Colonic mucosa (tissue), 4 donors: ENCODE measurements around the gene LDLRAD3. TPM values are rescaled to one million over a fixed set of nuclear protein-coding genes. Genes with fewer than 3 reads are reported as not detected.

ENCODE experiments used
- DNase-seq: peaks from one replicate; pipeline ENCODE4 v3.0.0-alpha.2; 2020
- H3K27ac ChIP-seq: fragments of 200-600 bp; one replicate; pipeline ENCODE4 v1.8.0; 2021
- H3K27me3 ChIP-seq: fragments of 200-600 bp; one replicate; pipeline ENCODE4 v1.8.0; 2021
- H3K36me3 ChIP-seq: fragments of 200-600 bp; one replicate; pipeline ENCODE4 v1.8.0; 2021
- H3K4me1 ChIP-seq: fragments of 200-600 bp; one replicate; pipeline ENCODE4 v1.8.0; 2021; ENCODE audit warnings: mild to moderate bottlenecking
- H3K4me3 ChIP-seq: fragments of 200-600 bp; one replicate; pipeline ENCODE4 v1.8.0; 2021
- H3K9ac ChIP-seq, 2 donors: one replicate each; pipeline ENCODE4 v1.7.0; 2013; ENCODE audit warnings: control low read depth in 2 of 2, low read depth in 2 of 2, low read length in 2 of 2
- H3K9me3 ChIP-seq: fragments of 200-600 bp; one replicate; pipeline ENCODE4 v1.8.0; 2021
- CTCF ChIP-seq: fragments of 200-600 bp; IDR thresholded peaks from one replicate; pipeline ENCODE4 v1.8.0; 2022; ENCODE audit warnings: antibody characterized with exemption, mild to moderate bottlenecking
- intact Hi-C: fragments of 100-400 bp; cut with DNase I; formaldehyde crosslinking; loops from one replicate; pipeline ENCODE4 v1.14.1; 2022
- total RNA-seq, 2 donors: library from RNA; stranded (reverse); fragmentation: NEBNext Ultra II Directional in 1 of 2; extraction: Animal tissue kit (Norgen Biotek cat#: 25700) in 1 of 2; gene quantifications; one replicate each; pipeline ENCODE4 v1.2.1, GENCODE V29; 2021
- donor health status: healthy.
- donor health status: DM: no; HTN: no; CAD: no.
- donor health status: DM: no; HTN: no; CAD: no.

The LDLRAD3 gene
- total RNA-seq, 2 donors from 2014 or later, result 1.9 to 2.9 TPM

GRCh38 chr11:36150986-36151385 lies 207.1 kb downstream of the LDLRAD3 start:
- H3K4me1 ChIP-seq, result no peaks in the 10 kb centered on the region
- no peak overlapping the region for H3K9ac ChIP-seq
- intact Hi-C loops, result no loop called here
- no peak for TF ChIP-seq CTCF
- H3K4me3 ChIP-seq, result no peak overlapping the region
- no peaks in the 10 kb centered on the region for H3K27me3 ChIP-seq
- no peak for DNase-seq
- no peaks in the 10 kb centered on the region for H3K36me3 ChIP-seq
- no peaks in the 10 kb centered on the region for H3K9me3 ChIP-seq
- H3K27ac ChIP-seq, result no peak overlapping the region

- DNase-seq, result no peak
- no peak for TF ChIP-seq CTCF
- H3K9ac ChIP-seq, result no peak overlapping the region
- H3K4me1 ChIP-seq, result no peaks in the 10 kb centered on the region
- H3K4me3 ChIP-seq, result no peak overlapping the region
- no peaks in the 10 kb centered on the region for H3K27me3 ChIP-seq
- H3K36me3 ChIP-seq, result no peaks in the 10 kb centered on the region
- H3K27ac ChIP-seq, result no peak overlapping the region
- intact Hi-C loops, result no loop called here
- H3K9me3 ChIP-seq, result no peaks in the 10 kb centered on the region
Measured at GRCh38 chr11:36151933-36152580, 208.2 kb downstream of the LDLRAD3 start.

- no peaks in the 10 kb centered on the region for H3K4me1 ChIP-seq
- no peaks in the 10 kb centered on the region for H3K9me3 ChIP-seq
- no peak overlapping the region for H3K27ac ChIP-seq
- no peak for DNase-seq
- no peaks in the 10 kb centered on the region for H3K27me3 ChIP-seq
- no peak overlapping the region for H3K9ac ChIP-seq
- no peak overlapping the region for H3K4me3 ChIP-seq
- intact Hi-C loops, result no loop called here
- TF ChIP-seq CTCF, result no peak
- H3K36me3 ChIP-seq, result no peaks in the 10 kb centered on the region
Measured at GRCh38 chr11:36153551-36153950, 209.7 kb downstream of the LDLRAD3 start.

- Histone ChIP-seq H3K9ac (no peak overlapping the region), H3K27me3 (no peaks in the 10 kb centered on the region), H3K36me3 (no peaks in the 10 kb centered on the region), H3K27ac (no peak overlapping the region), H3K4me1 (no peaks in the 10 kb centered on the region), H3K9me3 (no peaks in the 10 kb centered on the region), H3K4me3 (no peak overlapping the region)
- no peak for DNase-seq
- no peak for TF ChIP-seq CTCF
- intact Hi-C loops, result no loop called here
Measured at GRCh38 chr11:36155124-36155561, 211.3 kb downstream of the LDLRAD3 start.

GRCh38 chr11:36155770-36156160 lies 211.9 kb downstream of the LDLRAD3 start:
- Histone ChIP-seq H3K9me3 (no peaks in the 10 kb centered on the region), H3K9ac (no peak overlapping the region), H3K36me3 (no peaks in the 10 kb centered on the region), H3K27me3 (no peaks in the 10 kb centered on the region), H3K27ac (no peak overlapping the region), H3K4me1 (no peaks in the 10 kb centered on the region), H3K4me3 (no peak overlapping the region)
- DNase-seq, result no peak
- intact Hi-C loops, result no loop called here
- no peak for TF ChIP-seq CTCF
